HUES48 (cell line): Measurements from ENCODE around the gene MIP.
"Not testable (repeated sequence)": the region's sequence is repeated elsewhere in the genome, so short reads cannot be mapped to it uniquely, and the experiment has no call there.

ENCODE experiments used
- H3K27ac ChIP-seq: one replicate; pipeline ENCODE4 v1.7.0; 2013; ENCODE audit warnings: low read depth, low read length, inconsistent platforms
- H3K27me3 ChIP-seq: 2 replicates; pipeline ENCODE4 v1.6.1; 2013; ENCODE audit warnings: mild to moderate bottlenecking, low read length; ENCODE audit not compliant: control insufficient read depth, insufficient read depth
- H3K36me3 ChIP-seq: 2 replicates; pipeline ENCODE4 v1.6.1; 2013; ENCODE audit warnings: low read length; ENCODE audit not compliant: control insufficient read depth, insufficient read depth
- H3K4me1 ChIP-seq: 2 replicates; pipeline ENCODE4 v1.6.1; 2013; ENCODE audit warnings: mild to moderate bottlenecking, low read length; ENCODE audit not compliant: control insufficient read depth, insufficient read depth
- H3K4me3 ChIP-seq: 2 replicates; pipeline ENCODE4 v1.5.1; 2013; ENCODE audit warnings: mild to moderate bottlenecking, low read depth, low read length
- H3K9ac ChIP-seq: 2 replicates; pipeline ENCODE4 v1.6.1; 2013; ENCODE audit warnings: mild to moderate bottlenecking, low read depth, low read length, moderate library complexity
- H3K9me3 ChIP-seq: 2 replicates; pipeline ENCODE4 v1.6.1; 2013; ENCODE audit warnings: low read length; ENCODE audit not compliant: control insufficient read depth, insufficient read depth

Gene MIP

GRCh38 chr12:56404227-56404626 is 50.2 kb downstream of the MIP start:
- H3K36me3 ChIP-seq, H3K4me1 ChIP-seq, H3K27ac ChIP-seq, H3K4me3 ChIP-seq, H3K9me3 ChIP-seq, H3K9ac ChIP-seq, H3K27me3 ChIP-seq: not testable (repeated sequence)

- not testable (repeated sequence) for H3K9me3 ChIP-seq
Observed at GRCh38 chr12:56401612-56402011, 52.8 kb downstream of the MIP start.

GRCh38 chr12:56401125-56401524 is 53.3 kb downstream of the MIP start:
- not testable (repeated sequence) for H3K27ac ChIP-seq, H3K9me3 ChIP-seq

More at GRCh38 chr12:56401612-56402011, 52.8 kb downstream of the MIP start:
- not testable (repeated sequence) for H3K4me3 ChIP-seq, H3K36me3 ChIP-seq, H3K9ac ChIP-seq, H3K27ac ChIP-seq, H3K4me1 ChIP-seq, H3K27me3 ChIP-seq

More at GRCh38 chr12:56401125-56401524, 53.3 kb downstream of the MIP start:
- H3K27me3 ChIP-seq, H3K4me1 ChIP-seq, H3K9ac ChIP-seq, H3K36me3 ChIP-seq, H3K4me3 ChIP-seq: not testable (repeated sequence)
